ENCODE measurements around the gene PADI6.

GRCh38 chr1:17335821-17336710 lies 35.9 kb upstream of the PADI6 start:
- TF ChIP-seq, protein P1, sequence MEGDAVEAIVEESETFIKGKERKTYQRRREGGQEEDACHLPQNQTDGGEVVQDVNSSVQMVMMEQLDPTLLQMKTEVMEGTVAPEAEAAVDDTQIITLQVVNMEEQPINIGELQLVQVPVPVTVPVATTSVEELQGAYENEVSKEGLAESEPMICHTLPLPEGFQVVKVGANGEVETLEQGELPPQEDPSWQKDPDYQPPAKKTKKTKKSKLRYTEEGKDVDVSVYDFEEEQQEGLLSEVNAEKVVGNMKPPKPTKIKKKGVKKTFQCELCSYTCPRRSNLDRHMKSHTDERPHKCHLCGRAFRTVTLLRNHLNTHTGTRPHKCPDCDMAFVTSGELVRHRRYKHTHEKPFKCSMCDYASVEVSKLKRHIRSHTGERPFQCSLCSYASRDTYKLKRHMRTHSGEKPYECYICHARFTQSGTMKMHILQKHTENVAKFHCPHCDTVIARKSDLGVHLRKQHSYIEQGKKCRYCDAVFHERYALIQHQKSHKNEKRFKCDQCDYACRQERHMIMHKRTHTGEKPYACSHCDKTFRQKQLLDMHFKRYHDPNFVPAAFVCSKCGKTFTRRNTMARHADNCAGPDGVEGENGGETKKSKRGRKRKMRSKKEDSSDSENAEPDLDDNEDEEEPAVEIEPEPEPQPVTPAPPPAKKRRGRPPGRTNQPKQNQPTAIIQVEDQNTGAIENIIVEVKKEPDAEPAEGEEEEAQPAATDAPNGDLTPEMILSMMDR (IDR thresholded peaks at IDR 0.05; ENCODE audit: poor library complexity), result peak; percentile 77
- no peak for TF ChIP-seq EZH2phosphoT487 (IDR thresholded peaks at IDR 0.05; ENCODE audit: low read depth, severe bottlenecking, unreplicated experiment)
- TF ChIP-seq EZH2 (IDR thresholded peaks at IDR 0.05; ENCODE audit: borderline replicate concordance), result no peak

Measured in hepatocyte (in vitro differentiated cells).